ENCODE measurements around the gene POP4.
A peak's percentile ranks its signal among the peaks of the same experiment; 100 is the strongest.

Gene POP4

DNA sequence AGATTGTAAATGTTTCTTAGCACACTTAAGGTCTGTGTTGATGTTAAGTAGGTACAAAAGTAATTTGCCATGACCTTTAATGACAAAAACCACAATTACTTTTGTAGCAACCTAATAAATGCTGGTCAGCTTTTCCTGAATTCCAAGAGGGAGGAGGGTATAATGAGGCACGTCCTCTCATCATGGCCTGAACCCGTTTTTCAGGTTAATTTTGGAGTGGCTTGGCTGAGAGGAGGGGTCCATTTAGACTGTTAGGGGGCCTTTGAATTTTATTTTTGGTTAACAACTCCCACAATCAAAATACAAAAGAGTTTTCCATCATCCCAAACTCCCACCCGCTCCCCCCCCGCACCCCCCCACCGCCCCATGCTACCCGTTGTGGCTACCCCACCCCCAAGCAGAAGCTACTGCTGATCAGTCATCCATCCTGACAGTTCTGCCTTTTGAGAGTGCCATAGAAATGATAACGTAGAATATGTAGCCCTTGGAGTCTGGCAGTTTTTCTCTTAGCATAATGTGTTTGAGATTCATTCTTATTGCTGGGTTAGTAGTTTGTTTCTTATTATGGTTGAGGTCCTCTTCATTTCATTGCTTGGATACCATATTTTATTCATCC, 44.8 kb downstream of the POP4 start:
- H3K27ac Mint-ChIP-seq, result peak overlapping the region; percentile 71
- no peak for DNase-seq (ENCODE audit: low spot score in 2 of 2)
- no peak for ATAC-seq
- no peak overlapping the region for H3K4me3 Mint-ChIP-seq
- no peaks in the 10 kb centered on the region for H3K9me3 Mint-ChIP-seq
- peaks cover 29% of the 10 kb centered on the region for H3K4me1 Mint-ChIP-seq
- no peaks in the 10 kb centered on the region for H3K36me3 Mint-ChIP-seq

DNA sequence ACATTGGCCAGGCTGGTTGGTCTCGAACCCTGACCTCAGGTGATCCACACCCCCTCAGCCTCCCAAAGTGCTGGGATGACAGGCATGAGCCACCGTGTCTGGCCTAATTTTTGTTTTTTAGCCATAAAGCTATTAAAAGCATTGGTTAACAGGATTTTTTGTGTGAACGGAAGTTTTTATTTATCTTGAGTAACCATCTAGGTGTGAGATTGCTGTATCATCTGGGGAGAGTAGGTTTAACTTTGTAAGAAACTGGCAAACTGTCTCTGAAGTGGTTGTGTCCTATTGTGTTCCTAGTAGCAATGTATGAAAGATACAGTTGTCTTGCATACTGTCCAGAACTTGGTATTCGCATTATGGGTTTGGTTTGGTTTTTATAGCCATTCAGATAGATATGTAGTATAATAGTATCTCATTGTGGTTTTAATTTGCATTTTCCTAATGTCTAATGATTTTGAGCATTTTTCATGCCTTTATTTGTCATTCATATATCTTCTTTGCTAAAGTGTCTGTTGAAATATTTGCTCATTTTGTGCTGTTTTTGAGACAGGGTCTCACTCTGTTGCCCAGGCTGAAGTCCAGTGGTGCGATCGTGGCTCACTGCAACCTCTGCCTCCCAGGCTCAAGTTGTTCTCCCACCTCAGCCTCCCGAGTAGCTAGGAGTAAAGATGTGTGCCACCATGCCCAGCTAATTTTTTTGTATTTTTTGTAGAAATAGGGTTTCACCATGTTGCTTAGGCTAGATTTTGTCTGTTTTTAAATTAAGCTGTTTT, 45.7 kb downstream of the POP4 start:
- H3K27ac Mint-ChIP-seq, result peak overlapping the region; percentile 71
- H3K4me1 Mint-ChIP-seq, result peaks cover 23% of the 10 kb centered on the region
- H3K36me3 Mint-ChIP-seq, result no peaks in the 10 kb centered on the region
- H3K9me3 Mint-ChIP-seq, result no peaks in the 10 kb centered on the region
- DNase-seq (ENCODE audit: low spot score in 2 of 2), result no peak
- ATAC-seq, result no peak
- H3K4me3 Mint-ChIP-seq, result no peak overlapping the region

DNA sequence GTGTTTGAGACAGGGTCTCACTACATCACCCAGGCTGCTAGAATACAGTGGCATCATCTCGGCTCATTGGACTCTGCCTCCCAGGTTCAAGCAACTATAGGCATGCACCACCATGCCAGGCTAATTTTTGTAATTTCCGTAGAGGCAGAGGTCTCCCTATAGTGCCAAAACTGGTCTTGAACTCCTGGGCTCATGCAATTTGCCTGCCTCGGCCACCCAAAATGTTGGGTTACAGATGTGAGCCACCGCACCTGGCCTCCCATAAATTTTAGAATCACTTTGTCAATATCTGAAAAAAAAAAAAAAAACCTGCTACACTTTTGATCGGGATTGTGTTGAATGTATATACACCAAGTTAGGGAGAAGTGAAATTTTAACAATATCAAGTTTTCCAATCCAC, 47.3 kb downstream of the POP4 start:
- Mint-ChIP-seq H3K4me1 (peaks cover 23% of the 10 kb centered on the region), H3K36me3 (no peaks in the 10 kb centered on the region), H3K27ac (no peak overlapping the region), H3K9me3 (no peaks in the 10 kb centered on the region), H3K4me3 (no peak overlapping the region)
- DNase-seq (ENCODE audit: low spot score in 2 of 2) (no peak), ATAC-seq (no peak)

- Mint-ChIP-seq H3K36me3 (no peaks in the 10 kb centered on the region), H3K4me3 (no peak overlapping the region), H3K27ac (peak overlapping the region; percentile 79), H3K4me1 (peaks cover 23% of the 10 kb centered on the region), H3K9me3 (no peaks in the 10 kb centered on the region)
- ATAC-seq, result peak; percentile 45
- DNase-seq (ENCODE audit: low spot score in 2 of 2), result no peak
Measured at GRCh38 chr19:29655648-29656335, 49.7 kb downstream of the POP4 start.

GRCh38 chr19:29658221-29658991, 52.3 kb downstream of the POP4 start:
- no peaks in the 10 kb centered on the region for H3K9me3 Mint-ChIP-seq
- ATAC-seq, result no peak

DNA sequence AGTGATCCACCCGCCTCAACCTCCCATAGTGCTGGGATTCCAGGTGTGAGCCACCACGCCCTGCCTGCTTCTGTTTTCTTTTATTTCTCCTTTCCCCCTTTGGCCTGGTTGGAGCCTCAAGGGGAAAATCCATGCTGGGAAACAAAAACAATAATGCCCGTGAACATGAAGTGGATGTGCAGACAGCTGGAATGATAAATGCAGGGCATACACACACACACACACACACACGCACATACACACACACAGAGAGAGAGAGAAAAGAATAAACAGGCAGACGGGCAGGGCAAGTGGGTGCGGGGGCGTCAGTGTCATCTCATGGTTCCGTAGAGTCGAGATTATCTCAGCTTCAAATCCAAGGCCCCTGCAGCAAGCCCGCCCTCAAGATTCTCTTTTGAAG, 54.8 kb downstream of the POP4 start:
- Mint-ChIP-seq H3K9me3 (no peaks in the 10 kb centered on the region), H3K4me3 (no peak overlapping the region), H3K4me1 (peaks cover 15% of the 10 kb centered on the region), H3K27ac (no peak overlapping the region), H3K36me3 (peaks cover 1% of the 10 kb centered on the region)
- ATAC-seq, result no peak
- no peak for DNase-seq (ENCODE audit: low spot score in 2 of 2)

More at GRCh38 chr19:29658221-29658991, 52.3 kb downstream of the POP4 start:
- DNase-seq (ENCODE audit: low spot score in 2 of 2), result no peak
- Mint-ChIP-seq H3K4me1 (peaks cover 17% of the 10 kb centered on the region), H3K27ac (no peak overlapping the region), H3K36me3 (no peaks in the 10 kb centered on the region), H3K4me3 (no peak overlapping the region)

DNA sequence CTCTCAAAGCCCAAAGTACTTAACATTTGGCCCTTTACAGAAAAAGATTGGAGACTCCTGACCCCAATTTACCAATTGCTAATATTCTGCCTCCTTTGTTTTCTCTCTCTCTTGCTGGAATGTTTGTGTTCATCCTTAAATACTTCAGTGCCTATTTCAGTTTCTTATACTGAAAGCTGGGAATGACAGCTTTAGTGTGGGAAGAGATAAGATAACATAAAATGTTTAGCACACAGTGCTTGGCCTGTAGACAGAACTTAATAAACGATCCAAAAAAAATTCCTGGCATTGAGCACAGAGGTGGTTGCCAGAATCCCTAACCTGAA, 56.2 kb downstream of the POP4 start:
- peak overlapping the region; percentile 68 for H3K27ac Mint-ChIP-seq
- H3K9me3 Mint-ChIP-seq, result no peaks in the 10 kb centered on the region
- H3K4me3 Mint-ChIP-seq, result no peak overlapping the region
- no peak for DNase-seq (ENCODE audit: low spot score in 2 of 2)
- peaks cover 20% of the 10 kb centered on the region for H3K4me1 Mint-ChIP-seq
- no peak for ATAC-seq
- peaks cover 15% of the 10 kb centered on the region for H3K36me3 Mint-ChIP-seq

- no peak overlapping the region for H3K4me3 Mint-ChIP-seq
- DNase-seq (ENCODE audit: low spot score in 2 of 2), result no peak
- peaks cover 26% of the 10 kb centered on the region for H3K4me1 Mint-ChIP-seq
- no peaks in the 10 kb centered on the region for H3K9me3 Mint-ChIP-seq
- peaks cover 20% of the 10 kb centered on the region for H3K36me3 Mint-ChIP-seq
- H3K27ac Mint-ChIP-seq, result peak overlapping the region; percentile 68
- ATAC-seq, result no peak
Measured at GRCh38 chr19:29662604-29663404, 56.7 kb downstream of the POP4 start.

DNA sequence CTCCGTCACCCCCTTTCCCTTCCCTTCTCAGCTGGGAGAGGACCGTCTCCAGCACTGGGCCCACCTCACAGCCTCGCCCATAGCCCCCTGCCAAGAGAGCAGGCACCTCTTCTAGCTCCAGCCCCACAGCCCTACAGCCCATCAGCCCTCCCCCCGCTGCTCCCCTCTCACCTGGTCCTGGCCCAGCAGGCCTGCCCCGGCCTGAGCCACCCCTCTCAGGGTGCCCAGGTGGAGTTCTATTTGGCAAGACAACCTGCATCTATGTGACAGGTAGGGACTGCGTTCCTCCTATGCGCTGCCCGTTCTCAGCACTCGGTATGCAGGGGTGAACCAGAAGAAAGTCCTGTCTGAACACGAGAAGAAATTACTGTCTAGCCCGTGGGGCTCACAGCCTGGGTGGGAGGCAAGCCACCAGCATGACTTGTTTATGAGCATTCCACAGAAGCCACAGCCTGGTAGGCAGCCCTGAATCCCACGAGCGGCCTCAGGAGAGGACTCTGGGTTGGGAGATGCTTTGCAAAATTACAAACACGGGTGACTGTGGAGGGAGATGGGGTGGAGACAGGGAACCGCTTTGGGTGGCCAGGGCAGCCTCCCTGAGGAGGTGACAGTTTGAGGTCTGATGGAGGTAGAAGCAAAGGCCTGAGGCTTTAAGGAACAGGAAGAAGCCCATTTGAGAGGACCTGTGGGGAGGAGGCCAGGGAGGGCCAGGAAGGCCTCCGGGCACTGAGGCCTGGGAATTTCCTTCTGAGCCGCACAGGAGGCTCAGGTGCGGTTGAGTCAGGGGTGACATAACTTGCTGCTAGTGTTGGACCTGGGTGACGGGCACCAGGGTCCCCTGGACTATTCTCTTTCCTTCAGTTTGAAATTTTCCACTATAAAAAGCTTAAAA, 58.0 kb downstream of the POP4 start:
- H3K36me3 Mint-ChIP-seq, result peaks cover 33% of the 10 kb centered on the region
- DNase-seq (ENCODE audit: low spot score in 2 of 2), result no peak
- ATAC-seq, result no peak
- H3K4me1 Mint-ChIP-seq, result peaks cover 39% of the 10 kb centered on the region
- H3K27ac Mint-ChIP-seq, result peak overlapping the region; percentile 72
- no peaks in the 10 kb centered on the region for H3K9me3 Mint-ChIP-seq
- H3K4me3 Mint-ChIP-seq, result peak overlapping the region; percentile 88

DNA sequence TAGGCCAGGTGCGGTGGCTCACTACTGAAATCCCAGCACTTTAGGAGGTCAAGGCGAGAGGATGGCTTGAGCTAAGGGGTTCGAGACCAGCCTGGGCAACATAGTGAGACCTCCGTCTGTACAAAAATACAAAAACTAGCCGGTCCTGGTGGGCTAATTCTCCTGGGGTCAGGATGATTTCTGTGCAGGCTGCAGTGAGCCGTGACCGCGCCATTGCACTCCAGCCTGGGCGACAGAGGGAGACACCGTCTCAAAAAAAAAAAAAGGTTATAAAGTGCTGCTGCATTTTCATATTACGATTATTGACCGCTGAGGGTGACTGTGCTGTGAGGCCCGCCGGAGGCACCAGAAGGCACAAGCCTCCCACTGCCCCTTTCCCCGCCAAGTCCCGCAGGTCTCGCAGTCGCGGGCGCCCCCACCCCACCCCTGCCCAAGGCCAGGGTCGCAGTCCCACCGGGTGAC, 58.7 kb downstream of the POP4 start:
- peaks cover 40% of the 10 kb centered on the region for H3K36me3 Mint-ChIP-seq
- no peak for DNase-seq (ENCODE audit: low spot score in 2 of 2)
- no peaks in the 10 kb centered on the region for H3K9me3 Mint-ChIP-seq
- H3K4me3 Mint-ChIP-seq, result peak overlapping the region; percentile 88
- H3K4me1 Mint-ChIP-seq, result peaks cover 46% of the 10 kb centered on the region
- peak overlapping the region; percentile 72 for H3K27ac Mint-ChIP-seq
- ATAC-seq, result peak; percentile 65

- Mint-ChIP-seq H3K9me3 (no peaks in the 10 kb centered on the region), H3K4me1 (peaks cover 51% of the 10 kb centered on the region), H3K36me3 (peaks cover 45% of the 10 kb centered on the region), H3K27ac (peak within 1 kb of the TSS; percentile 78), H3K4me3 (peak within 1 kb of the TSS; percentile 88)
- ATAC-seq (peak; percentile 86), DNase-seq (ENCODE audit: low spot score in 2 of 2) (peak; percentile 95 to 98)
Measured at GRCh38 chr19:29665215-29665825, 59.2 kb downstream of the POP4 start, which contains the start of gene PLEKHF1. Gene PLEKHF1, plus strand, starts transcription at chr19:29665461. Its CDS starts 8,379 bp downstream, at chr19:29673840.

DNA sequence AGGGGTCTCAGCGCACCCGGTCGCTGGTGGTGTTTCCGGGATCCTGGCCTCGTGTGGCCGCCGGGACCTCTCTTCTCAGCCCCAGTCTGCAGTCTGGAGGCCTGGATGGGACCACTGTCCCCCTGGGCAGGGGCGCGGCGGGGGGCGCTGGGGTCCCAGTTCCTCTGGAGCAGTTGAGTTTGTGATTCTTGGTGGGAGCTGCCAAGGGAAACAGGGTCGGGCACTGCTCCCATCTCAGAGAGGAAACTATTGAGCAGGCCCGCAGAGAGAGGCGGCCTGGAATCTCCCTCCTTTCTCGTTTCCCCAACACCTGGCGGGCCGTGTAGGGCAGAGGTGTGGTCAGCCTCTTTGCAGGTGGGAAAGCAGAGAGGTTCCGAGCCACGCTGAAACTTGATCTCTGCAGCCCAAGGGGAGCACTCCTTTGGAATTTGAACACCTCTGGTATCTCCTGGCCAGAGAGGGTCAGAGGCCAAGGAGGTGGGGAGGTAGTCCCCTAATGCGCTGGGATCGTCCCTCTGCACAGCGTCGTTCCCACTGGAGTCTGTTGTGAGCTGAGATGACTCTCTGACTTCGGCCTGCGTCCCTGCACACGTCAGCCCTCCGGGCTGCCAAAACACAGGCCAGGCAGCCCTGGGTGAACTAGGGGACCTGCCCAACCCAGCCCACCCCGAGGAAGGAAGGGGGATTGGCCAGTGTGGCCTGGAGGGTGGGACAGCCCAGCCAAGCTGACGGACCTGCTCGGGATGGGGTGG, 59.9 kb downstream of the POP4 start:
- ATAC-seq (no peak), DNase-seq (ENCODE audit: low spot score in 2 of 2) (no peak)
- H3K36me3 Mint-ChIP-seq, result peaks cover 52% of the 10 kb centered on the region
- peak overlapping the region; percentile 88 for H3K4me3 Mint-ChIP-seq
- H3K27ac Mint-ChIP-seq, result peak overlapping the region; percentile 78
- peaks cover 56% of the 10 kb centered on the region for H3K4me1 Mint-ChIP-seq
- no peaks in the 10 kb centered on the region for H3K9me3 Mint-ChIP-seq
